Measurements from ENCODE around the gene CTDSP2.

The CTDSP2 gene

GRCh38 chr12:57840726-57841125 is 5.8 kb downstream of the CTDSP2 start:
- CTCF ChIA-PET = interaction anchor here (0.8 to 1.3 kb wide), 3 partner anchors 38 to 68 kb away, joined by 3 read pairs; no protein-coding TSS in a partner anchor

GRCh38 chr12:57839996-57840395 is 6.5 kb downstream of the CTDSP2 start:
- CTCF ChIA-PET = no interaction called here
- DNase-seq = no peak
- Mint-ChIP-seq H3K27me3 (no peaks in the 10 kb centered on the region), H3K27ac (peak overlapping the region; percentile 49), H3K4me3 (no peak overlapping the region), H3K4me1 (peaks cover 91% of the 10 kb centered on the region), H3K36me3 (peaks cover 22% of the 10 kb centered on the region), H3K9me3 (no peaks in the 10 kb centered on the region)

More at GRCh38 chr12:57840726-57841125, 5.8 kb downstream of the CTDSP2 start:
- Mint-ChIP-seq H3K27me3 (no peaks in the 10 kb centered on the region), H3K27ac (no peak overlapping the region), H3K36me3 (peaks cover 22% of the 10 kb centered on the region), H3K4me1 (peaks cover 86% of the 10 kb centered on the region), H3K4me3 (no peak overlapping the region), H3K9me3 (no peaks in the 10 kb centered on the region)
- DNase-seq = no peak

- H3K27me3 Mint-ChIP-seq = no peaks in the 10 kb centered on the region
- peak overlapping the region; percentile 26 for H3K4me3 Mint-ChIP-seq
- CTCF ChIA-PET = interaction anchor here (0.7 to 8.2 kb wide), 6 partner anchors 37 to 99 kb away, joined by 3 to 107 read pairs (median 4); no protein-coding TSS in a partner anchor
- peak overlapping the region; percentile 92 for H3K27ac Mint-ChIP-seq
- DNase-seq = peak; percentile 50
- peaks cover 19% of the 10 kb centered on the region for H3K36me3 Mint-ChIP-seq
- H3K9me3 Mint-ChIP-seq = no peaks in the 10 kb centered on the region
- H3K4me1 Mint-ChIP-seq = peaks cover 94% of the 10 kb centered on the region
Observed at GRCh38 chr12:57838594-57839302, 7.8 kb downstream of the CTDSP2 start.

- peaks cover 15% of the 10 kb centered on the region for H3K36me3 Mint-ChIP-seq
- CTCF ChIA-PET = interaction anchor here (0.6 to 8.2 kb wide), 9 partner anchors 35 to 434 kb away, joined by 3 to 107 read pairs (median 4); no protein-coding TSS in a partner anchor
- H3K27ac Mint-ChIP-seq = peak overlapping the region; percentile 92
- H3K4me3 Mint-ChIP-seq = no peak overlapping the region
- H3K4me1 Mint-ChIP-seq = peaks cover 94% of the 10 kb centered on the region
- H3K9me3 Mint-ChIP-seq = no peaks in the 10 kb centered on the region
- H3K27me3 Mint-ChIP-seq = no peaks in the 10 kb centered on the region
- DNase-seq = peak; percentile 31
Observed at GRCh38 chr12:57837864-57838562, 8.5 kb downstream of the CTDSP2 start.

- Mint-ChIP-seq H3K4me3 (peak overlapping the region; percentile 46), H3K27me3 (no peaks in the 10 kb centered on the region), H3K4me1 (peaks cover 92% of the 10 kb centered on the region), H3K36me3 (peaks cover 8% of the 10 kb centered on the region), H3K27ac (peak overlapping the region; percentile 86), H3K9me3 (no peaks in the 10 kb centered on the region)
- CTCF ChIA-PET = interaction anchor here (0.9 to 8.2 kb wide), 11 partner anchors 9 to 80 kb away, joined by 3 to 107 read pairs (median 4); partner anchors contain the start of gene TSFM
- peak; percentile 71 for DNase-seq
Observed at GRCh38 chr12:57836442-57837375, 9.8 kb downstream of the CTDSP2 start.

GRCh38 chr12:57835366-57836288 is 10.9 kb downstream of the CTDSP2 start:
- H3K4me3 Mint-ChIP-seq = peak overlapping the region; percentile 46

GRCh38 chr12:57834086-57834876 is 12.2 kb downstream of the CTDSP2 start:
- no peaks in the 10 kb centered on the region for H3K27me3 Mint-ChIP-seq
- no peaks in the 10 kb centered on the region for H3K9me3 Mint-ChIP-seq
- CTCF ChIA-PET = interaction anchor here (1.1 to 8.2 kb wide), 6 partner anchors 8 to 78 kb away, joined by 3 to 107 read pairs (median 7); no protein-coding TSS in a partner anchor
- DNase-seq = no peak
- H3K27ac Mint-ChIP-seq = peak overlapping the region; percentile 72
- peaks cover 11% of the 10 kb centered on the region for H3K36me3 Mint-ChIP-seq
- no peak overlapping the region for H3K4me3 Mint-ChIP-seq
- H3K4me1 Mint-ChIP-seq = peaks cover 82% of the 10 kb centered on the region

More at GRCh38 chr12:57835366-57836288, 10.9 kb downstream of the CTDSP2 start:
- no peaks in the 10 kb centered on the region for H3K27me3 Mint-ChIP-seq
- no peaks in the 10 kb centered on the region for H3K9me3 Mint-ChIP-seq
- DNase-seq = no peak
- CTCF ChIA-PET = interaction anchor here (0.9 to 8.2 kb wide), 7 partner anchors 10 to 76 kb away, joined by 3 to 107 read pairs (median 5); no protein-coding TSS in a partner anchor
- H3K36me3 Mint-ChIP-seq = peaks cover 10% of the 10 kb centered on the region
- peaks cover 89% of the 10 kb centered on the region for H3K4me1 Mint-ChIP-seq
- H3K27ac Mint-ChIP-seq = peak overlapping the region; percentile 86

GRCh38 chr12:57833672-57834071 is 12.9 kb downstream of the CTDSP2 start:
- Mint-ChIP-seq H3K36me3 (peaks cover 11% of the 10 kb centered on the region), H3K27me3 (no peaks in the 10 kb centered on the region), H3K4me3 (no peak overlapping the region), H3K4me1 (peaks cover 80% of the 10 kb centered on the region), H3K9me3 (no peaks in the 10 kb centered on the region), H3K27ac (no peak overlapping the region)
- CTCF ChIA-PET = interaction anchor here (0.9 to 8.2 kb wide), 9 partner anchors 9 to 77 kb away, joined by 3 to 107 read pairs (median 10); no protein-coding TSS in a partner anchor
- no peak for DNase-seq

GRCh38 chr12:57832966-57833365 is 13.6 kb downstream of the CTDSP2 start:
- Mint-ChIP-seq H3K4me3 (no peak overlapping the region), H3K27ac (no peak overlapping the region)

GRCh38 chr12:57830393-57830792 is 16.1 kb downstream of the CTDSP2 start:
- Mint-ChIP-seq H3K4me3 (no peak overlapping the region), H3K4me1 (peaks cover 49% of the 10 kb centered on the region), H3K27me3 (no peaks in the 10 kb centered on the region), H3K27ac (no peak overlapping the region), H3K36me3 (peaks cover 34% of the 10 kb centered on the region), H3K9me3 (no peaks in the 10 kb centered on the region)
- no peak for DNase-seq
- CTCF ChIA-PET = interaction anchor here (1.6 to 3.0 kb wide), 4 partner anchors 13 to 75 kb away, joined by 4 to 35 read pairs (median 6); no protein-coding TSS in a partner anchor

More at GRCh38 chr12:57832966-57833365, 13.6 kb downstream of the CTDSP2 start:
- no peaks in the 10 kb centered on the region for H3K9me3 Mint-ChIP-seq
- no peak for DNase-seq
- peaks cover 16% of the 10 kb centered on the region for H3K36me3 Mint-ChIP-seq
- peaks cover 73% of the 10 kb centered on the region for H3K4me1 Mint-ChIP-seq
- CTCF ChIA-PET = interaction anchor here (0.9 to 8.2 kb wide), 10 partner anchors 10 to 76 kb away, joined by 3 to 107 read pairs (median 9); partner anchors contain the start of gene AVIL
- no peaks in the 10 kb centered on the region for H3K27me3 Mint-ChIP-seq

- CTCF ChIA-PET = interaction anchor here (0.7 to 3.0 kb wide), 7 partner anchors 14 to 76 kb away, joined by 3 to 35 read pairs (median 4); no protein-coding TSS in a partner anchor
- H3K36me3 Mint-ChIP-seq = peaks cover 44% of the 10 kb centered on the region
- H3K27ac Mint-ChIP-seq = no peak overlapping the region
Observed at GRCh38 chr12:57829025-57829777, 17.3 kb downstream of the CTDSP2 start.

More at GRCh38 chr12:57829025-57829777, 17.3 kb downstream of the CTDSP2 start:
- H3K4me3 Mint-ChIP-seq = no peak overlapping the region
- H3K27me3 Mint-ChIP-seq = no peaks in the 10 kb centered on the region
- peaks cover 41% of the 10 kb centered on the region for H3K4me1 Mint-ChIP-seq
- no peak for DNase-seq
- H3K9me3 Mint-ChIP-seq = no peaks in the 10 kb centered on the region

Measured in activated naive CD4-positive, alpha-beta T cell treated with anti-CD3 and anti-CD28 coated beads, Interleukin-2, amount 10 ng/mL, durations not matched to agents 7 days and 5 days (primary cell).